Body of pancreas (tissue), 4 donors: ENCODE measurements around the gene ZNF493. TPM values are rescaled to one million over a fixed set of nuclear protein-coding genes. Genes with fewer than 3 reads are reported as not detected.

Experiments used
- ATAC-seq: fragments of 150-250 bp; one replicate; pipeline ENCODE4 v1.9.1; 2016
- DNase-seq, 4 donors: peaks; one replicate each; pipeline ENCODE4 v3.0.0-alpha.2; 2019
- H3K27ac ChIP-seq, 4 donors: fragments of 200-600 bp; sonication (generic); 1 replicate in 3 of 4; 2 replicates in 1 of 4; pipeline versions ENCODE4 v1.5.1 to v1.6.1; 2016 to 2019; ENCODE audit warnings: mild to moderate bottlenecking in 1 of 4, mixed read lengths in 1 of 4, moderate library complexity in 1 of 4
- H3K27me3 ChIP-seq, 2 donors: fragments of 200-600 bp; sonication (generic); one replicate each; pipeline ENCODE4 v1.6.0; 2016; ENCODE audit warnings: mild to moderate bottlenecking in 1 of 2
- H3K36me3 ChIP-seq, 2 donors: fragments of 200-600 bp; sonication (generic); replicated peaks in 1 of 2; 2 replicates each; pipeline ENCODE4 v1.5.1; 2016; ENCODE audit warnings: low read depth in 2 of 2; ENCODE audit not compliant: insufficient read depth in 1 of 2
- H3K4me1 ChIP-seq: fragments of 200-600 bp; sonication (generic); one replicate; pipeline ENCODE4 v1.6.0; 2016
- H3K4me3 ChIP-seq, 2 donors: fragments of 200-600 bp; sonication (generic); 1 replicate in 1 of 2; 2 replicates in 1 of 2; pipeline ENCODE4 v1.5.1; 2016 to 2019
- H3K9me3 ChIP-seq, 3 donors: fragments of 200-600 bp; sonication (generic); 1 replicate in 2 of 3; 2 replicates in 1 of 3; pipeline ENCODE4 v1.5.1; 2016
- CTCF ChIP-seq, 7 experiments: fragments of 450-650 bp in 4 of 7; fragments of 200-600 bp in 3 of 7; sonication (generic) in 3 of 7; IDR thresholded peaks; one replicate each; pipeline ENCODE4 v1.5.1; 2016 to 2019; ENCODE audit warnings: antibody characterized with exemption in 7 of 7
- POLR2A ChIP-seq, 3 donors: fragments of 450-650 bp; IDR thresholded peaks; one replicate each; pipeline ENCODE4 v1.6.1; 2016; ENCODE audit warnings: antibody characterized with exemption in 3 of 3, mild to moderate bottlenecking in 2 of 3
- WGBS, 2 donors: methylation state at CpG; one replicate each; pipeline ENCODE4 v1.1.5; 2017; 5-methylcytosine and 5-hydroxymethylcytosine counted together
- intact Hi-C: fragments of 100-400 bp; cut with DNase I; formaldehyde crosslinking; loops from one replicate; pipeline ENCODE4 v1.15.1; 2023
- total RNA-seq, 2 donors: library from RNA; depleted of rRNA; stranded (reverse); fragments of >200 nt; gene quantifications; one replicate each; pipeline ENCODE4 v1.1.0, GENCODE V29; 2016

The ZNF493 gene
- total RNA-seq, 2 donors from 2014 or later = 36.6 to 50.1 TPM

DNA sequence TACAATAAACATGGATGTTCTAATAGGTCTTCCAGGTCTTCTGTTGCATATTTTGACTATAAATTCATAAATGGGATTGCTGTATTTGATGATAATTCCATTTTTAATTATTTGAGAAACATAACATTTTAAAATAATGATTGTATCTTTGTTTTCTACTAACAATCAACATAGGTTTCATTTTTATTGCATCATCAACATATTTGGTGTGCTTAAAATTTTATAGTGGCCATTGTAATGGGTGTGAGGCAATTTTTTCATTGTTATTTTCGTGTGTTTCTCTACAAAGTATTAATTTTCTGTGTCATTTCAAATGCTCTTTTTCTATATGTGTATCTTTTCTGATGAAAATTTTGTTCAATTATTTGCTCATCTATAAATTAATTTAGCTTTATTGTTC, 13.2 kb downstream of the ZNF493 start:
- ATAC-seq = no peak
- no peak for DNase-seq
- Histone ChIP-seq H3K4me3 (no peak overlapping the region), H3K36me3 (peaks cover 6 to 14% of the 10 kb centered on the region in 2 donors), H3K27me3 (no peaks in the 10 kb centered on the region), H3K9me3 (peaks cover 0 to 15% (median 0%) of the 10 kb centered on the region in 3 donors), H3K4me1 (no peaks in the 10 kb centered on the region), H3K27ac (no peak overlapping the region)
- WGBS, 2 donors = 85 to 92% methylated on average over 1 of the region's 1 CpG
- intact Hi-C loops = no loop called here
- TF ChIP-seq POLR2A (IDR thresholded peaks at IDR 0.05) = no peak
- no peak for TF ChIP-seq CTCF (IDR thresholded peaks at IDR 0.05)

GRCh38 chr19:21422244-21422643, 25.3 kb downstream of the ZNF493 start:
- Histone ChIP-seq H3K4me1 (no peaks in the 10 kb centered on the region), H3K4me3 (no peak overlapping the region), H3K36me3 (no peaks in the 10 kb centered on the region), H3K27me3 (no peaks in the 10 kb centered on the region), H3K9me3 (peaks cover 0 to 68% (median 2%) of the 10 kb centered on the region in 3 donors), H3K27ac (no peak overlapping the region)
- ATAC-seq (no peak), DNase-seq (no peak)
- intact Hi-C loops = no loop called here
- no peak for TF ChIP-seq CTCF (IDR thresholded peaks at IDR 0.05)
- TF ChIP-seq POLR2A (IDR thresholded peaks at IDR 0.05) = no peak

DNA sequence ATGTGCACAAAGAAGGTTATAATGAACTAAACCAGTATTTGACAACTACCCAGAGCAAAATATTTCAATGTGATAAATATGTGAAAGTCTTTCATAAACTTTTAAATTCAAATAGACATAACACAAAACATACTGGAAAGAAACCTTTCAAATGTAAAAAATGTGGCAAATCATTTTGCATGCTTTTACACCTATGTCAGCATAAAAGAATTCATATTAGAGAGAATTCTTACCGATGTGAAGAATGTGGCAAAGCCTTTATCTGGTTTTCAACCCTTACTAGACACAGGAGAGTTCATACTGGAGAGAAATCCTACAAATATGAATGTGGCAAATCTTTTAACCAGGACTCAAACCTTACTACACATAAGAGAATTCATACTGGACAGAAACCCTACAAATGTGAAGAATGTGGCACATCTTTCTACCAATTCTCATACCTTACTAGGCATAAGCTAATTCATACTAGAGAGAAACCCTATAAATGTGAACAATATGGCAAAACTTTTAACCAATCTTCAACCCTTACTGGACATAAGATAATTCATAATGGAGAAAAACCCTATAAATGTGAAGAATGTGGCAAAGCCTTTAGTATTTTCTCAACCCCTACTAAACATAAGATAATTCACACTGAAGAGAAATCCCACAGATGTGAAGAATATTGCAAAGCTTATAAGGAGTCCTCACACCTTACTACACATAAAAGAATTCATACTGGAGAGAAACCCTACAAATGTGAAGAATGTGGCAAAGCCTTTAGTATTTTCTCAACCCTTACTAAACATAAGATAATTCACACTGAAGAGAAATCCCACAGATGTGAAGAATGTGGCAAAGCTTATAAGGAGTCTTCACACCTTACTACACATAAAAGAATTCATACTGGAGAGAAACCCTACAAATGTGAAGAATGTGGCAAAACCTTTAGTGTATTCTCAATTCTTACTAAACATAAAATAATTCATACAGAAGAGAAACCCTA, 26.4 kb downstream of the ZNF493 start:
- 94 to 97% methylated on average over 1 of the region's 1 CpG for whole genome bisulfite sequencing, 2 donors
- Histone ChIP-seq H3K36me3 (no peaks in the 10 kb centered on the region), H3K27me3 (no peaks in the 10 kb centered on the region), H3K27ac (no peak overlapping the region), H3K9me3 (peaks cover 0 to 57% (median 2%) of the 10 kb centered on the region in 3 donors), H3K4me1 (no peaks in the 10 kb centered on the region), H3K4me3 (no peak overlapping the region)
- no peak for ATAC-seq
- no peak for DNase-seq
- TF ChIP-seq POLR2A (IDR thresholded peaks at IDR 0.05) (no peak), CTCF (IDR thresholded peaks at IDR 0.05) (no peak)
- intact Hi-C loops = no loop called here

DNA sequence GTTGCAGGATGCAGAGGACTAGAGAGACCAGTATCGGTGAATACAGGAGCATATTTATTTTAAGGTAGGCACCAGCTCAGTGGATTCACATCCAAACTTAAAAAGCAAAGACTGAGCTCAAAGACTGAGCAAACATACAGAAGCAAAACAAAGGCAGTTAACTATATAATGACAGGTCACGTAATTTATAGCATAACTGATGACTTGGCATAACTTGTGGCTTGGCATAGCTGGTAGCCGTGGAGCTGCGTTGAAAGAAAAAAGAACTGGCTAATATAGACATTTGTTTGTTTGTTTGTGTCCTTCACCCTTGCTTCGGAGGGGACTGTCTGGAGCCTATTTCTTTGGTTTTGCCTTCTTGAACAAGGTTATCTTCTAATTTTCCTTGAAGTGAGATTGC, 33.7 kb downstream of the ZNF493 start:
- peaks cover 42% of the 10 kb centered on the region for H3K4me1 ChIP-seq
- H3K4me3 ChIP-seq = no peak overlapping the region
- intact Hi-C loops = no loop called here
- H3K36me3 ChIP-seq = no peaks in the 10 kb centered on the region
- H3K27ac ChIP-seq = no peak overlapping the region
- WGBS, 2 donors = 44 to 60% methylated on average over 5 of the region's 5 CpGs
- no peak for DNase-seq
- no peak for ATAC-seq
- no peaks in the 10 kb centered on the region for H3K27me3 ChIP-seq
- TF ChIP-seq CTCF (IDR thresholded peaks at IDR 0.05) (no peak), POLR2A (IDR thresholded peaks at IDR 0.05) (no peak)
- peaks cover 0 to 5% (median 0%) of the 10 kb centered on the region in 3 donors for H3K9me3 ChIP-seq
